Neuronal stem cell (in vitro differentiated cells): ENCODE results near the gene ALPK3.

Experiments
- DNase-seq: peaks from one replicate; pipeline ENCODE4 v3.0.0-alpha.2; 2013; ENCODE audit warnings: low spot score
- H2AFZ ChIP-seq: one replicate; pipeline ENCODE4 v1.6.1; 2013; ENCODE audit warnings: mild to moderate bottlenecking, low read length, inconsistent platforms
- H2AK5ac ChIP-seq: 2 replicates; pipeline ENCODE4 v1.6.1; 2013; ENCODE audit warnings: low read depth, mild to moderate bottlenecking, inconsistent platforms, low read length, moderate library complexity, mixed read lengths
- H2BK120ac ChIP-seq: 2 replicates; pipeline ENCODE4 v1.6.1; 2013; ENCODE audit warnings: low read depth, mild to moderate bottlenecking, inconsistent platforms, low read length, moderate library complexity, mixed read lengths
- H2BK12ac ChIP-seq: one replicate; pipeline ENCODE4 v1.6.1; 2013; ENCODE audit warnings: low read length, inconsistent platforms
- H2BK15ac ChIP-seq: 2 replicates; pipeline ENCODE4 v1.6.1; 2013; ENCODE audit warnings: mild to moderate bottlenecking, low read length, inconsistent platforms, mixed read lengths
- H2BK5ac ChIP-seq: one replicate; pipeline ENCODE4 v1.6.1; 2013; ENCODE audit warnings: inconsistent platforms, mild to moderate bottlenecking, low read length, moderate library complexity
- H3K14ac ChIP-seq: one replicate; pipeline ENCODE4 v1.6.1; 2013; ENCODE audit warnings: low read length, inconsistent platforms
- H3K18ac ChIP-seq: 2 replicates; pipeline ENCODE4 v1.6.1; 2013; ENCODE audit warnings: low read length, inconsistent platforms
- H3K23ac ChIP-seq: 2 replicates; pipeline ENCODE4 v1.6.1; 2013; ENCODE audit warnings: low read depth, mild to moderate bottlenecking, mixed read lengths, low read length, inconsistent platforms; ENCODE audit not compliant: poor library complexity
- H3K27ac ChIP-seq: replicated peaks from 3 replicates; pipeline ENCODE4 v1.5.1; 2013; ENCODE audit warnings: low read length, inconsistent platforms
- H3K27me3 ChIP-seq, 3 experiments: 2 replicates each; pipeline ENCODE4 v1.6.1; 2013; ENCODE audit warnings: low read length in 3 of 3, mild to moderate bottlenecking in 2 of 3, inconsistent platforms in 1 of 3, low read depth in 1 of 3, mixed read lengths in 1 of 3, moderate library complexity in 1 of 3; ENCODE audit not compliant: control insufficient read depth in 3 of 3, insufficient read depth in 3 of 3
- H3K36me3 ChIP-seq, 2 donors: replicated peaks in 1 of 2; 2 replicates each; pipeline ENCODE4 v1.6.1; 2013; ENCODE audit warnings: low read length in 2 of 2; ENCODE audit not compliant: control insufficient read depth in 2 of 2, insufficient read depth in 2 of 2
- H3K4ac ChIP-seq: 2 replicates; pipeline ENCODE4 v1.6.1; 2013; ENCODE audit warnings: inconsistent platforms, mild to moderate bottlenecking, low read length, moderate library complexity
- H3K4me1 ChIP-seq, 2 donors: 1 replicate in 1 of 2; 2 replicates in 1 of 2; pipeline ENCODE4 v1.6.1; 2013; ENCODE audit warnings: low read length in 2 of 2, low read depth in 1 of 2; ENCODE audit not compliant: control insufficient read depth in 2 of 2, insufficient read depth in 1 of 2
- H3K4me2 ChIP-seq: one replicate; pipeline ENCODE4 v1.6.1; 2013; ENCODE audit warnings: mild to moderate bottlenecking, low read length, inconsistent platforms; ENCODE audit not compliant: insufficient read depth, poor library complexity, severe bottlenecking
- H3K4me3 ChIP-seq, 2 donors: 2 replicates each; pipeline ENCODE4 v1.5.1; 2013; ENCODE audit warnings: low read length in 2 of 2, mild to moderate bottlenecking in 2 of 2, inconsistent platforms in 1 of 2, moderate library complexity in 1 of 2
- H3K79me1 ChIP-seq: one replicate; pipeline ENCODE4 v1.6.1; 2013; ENCODE audit warnings: low read depth, mild to moderate bottlenecking, inconsistent platforms, low read length, moderate library complexity
- H3K9ac ChIP-seq: one replicate; pipeline ENCODE4 v1.6.1; 2013; ENCODE audit warnings: mild to moderate bottlenecking, low read depth, low read length, inconsistent platforms; ENCODE audit not compliant: poor library complexity
- H3K9me3 ChIP-seq, 2 donors: replicated peaks in 1 of 2; 2 replicates each; pipeline versions ENCODE3 to v1.6.1; 2013; ENCODE audit warnings: low read length in 2 of 2, mild to moderate bottlenecking in 2 of 2, inconsistent platforms in 1 of 2, low read depth in 1 of 2, mixed read lengths in 1 of 2, moderate library complexity in 1 of 2; ENCODE audit not compliant: control insufficient read depth in 2 of 2, insufficient read depth in 1 of 2
- H4K8ac ChIP-seq: one replicate; pipeline ENCODE4 v1.6.1; 2013; ENCODE audit warnings: low read depth, mild to moderate bottlenecking, inconsistent platforms, low read length, moderate library complexity
- H4K91ac ChIP-seq: one replicate; pipeline ENCODE4 v1.6.1; 2013; ENCODE audit warnings: low read length, low read depth, mild to moderate bottlenecking, inconsistent platforms; ENCODE audit not compliant: poor library complexity
- WGBS, 2 donors: extraction: QIAGEN DNeasy Blood & Tissue Kit; methylation state at CpG; one replicate each; pipeline ENCODE4 v1.1.7; 2013; ENCODE audit warnings: missing lambda C conversion rate in 2 of 2, mixed read lengths in 1 of 2; ENCODE audit not compliant: insufficient read length in 2 of 2, insufficient replicate concordance in 1 of 2; ENCODE audit errors: extremely low coverage in 2 of 2; 5-methylcytosine and 5-hydroxymethylcytosine counted together

The ALPK3 gene

GRCh38 chr15:84834229-84834955 is 17.2 kb downstream of the ALPK3 start:
- Histone ChIP-seq H3K4me1 (no peaks in the 10 kb centered on the region), H3K79me1 (no peaks in the 10 kb centered on the region), H3K4ac (no peak overlapping the region), H2AK5ac (no peak overlapping the region), H2BK5ac (no peak overlapping the region), H3K23ac (no peak overlapping the region), H3K18ac (no peak overlapping the region), H3K27me3 (peaks cover 0 to 19% (median 0%) of the 10 kb centered on the region in 3 experiments), H3K4me3 (no peak overlapping the region), H2AFZ (no peak overlapping the region), H2BK120ac (no peak overlapping the region), H4K8ac (no peak overlapping the region), H2BK12ac (no peak overlapping the region), H3K4me2 (no peak overlapping the region), H3K14ac (no peak overlapping the region), H2BK15ac (no peak overlapping the region), H3K9me3 (no peaks in the 10 kb centered on the region), H3K9ac (no peak overlapping the region), H3K27ac (no peak overlapping the region), H4K91ac (no peak overlapping the region), H3K36me3 (peaks cover 0 to 4% of the 10 kb centered on the region in 2 donors)
- no peak for DNase-seq
- WGBS, 2 donors: no CpG with 5 or more reads among the region's 4 CpGs

GRCh38 chr15:84834969-84835368 is 17.8 kb downstream of the ALPK3 start:
- Histone ChIP-seq H3K9ac (peak overlapping the region; percentile 9), H3K4me2 (no peak overlapping the region), H3K27me3 (peaks cover 0 to 19% (median 0%) of the 10 kb centered on the region in 3 experiments), H2AFZ (no peak overlapping the region), H3K18ac (peak overlapping the region; percentile 27), H3K9me3 (no peaks in the 10 kb centered on the region), H3K27ac (no peak overlapping the region), H3K36me3 (peaks cover 0 to 4% of the 10 kb centered on the region in 2 donors), H2AK5ac (no peak overlapping the region), H3K23ac (peak overlapping the region; percentile 3), H2BK15ac (no peak overlapping the region), H2BK5ac (no peak overlapping the region), H2BK120ac (no peak overlapping the region), H4K91ac (no peak overlapping the region), H3K4ac (no peak overlapping the region), H4K8ac (no peak overlapping the region), H3K79me1 (no peaks in the 10 kb centered on the region), H3K4me3 (no peak overlapping the region), H3K4me1 (no peaks in the 10 kb centered on the region), H2BK12ac (no peak overlapping the region), H3K14ac (no peak overlapping the region)
- no peak for DNase-seq
- no CpG with 5 or more reads among the region's 5 CpGs for WGBS, 2 donors

DNA sequence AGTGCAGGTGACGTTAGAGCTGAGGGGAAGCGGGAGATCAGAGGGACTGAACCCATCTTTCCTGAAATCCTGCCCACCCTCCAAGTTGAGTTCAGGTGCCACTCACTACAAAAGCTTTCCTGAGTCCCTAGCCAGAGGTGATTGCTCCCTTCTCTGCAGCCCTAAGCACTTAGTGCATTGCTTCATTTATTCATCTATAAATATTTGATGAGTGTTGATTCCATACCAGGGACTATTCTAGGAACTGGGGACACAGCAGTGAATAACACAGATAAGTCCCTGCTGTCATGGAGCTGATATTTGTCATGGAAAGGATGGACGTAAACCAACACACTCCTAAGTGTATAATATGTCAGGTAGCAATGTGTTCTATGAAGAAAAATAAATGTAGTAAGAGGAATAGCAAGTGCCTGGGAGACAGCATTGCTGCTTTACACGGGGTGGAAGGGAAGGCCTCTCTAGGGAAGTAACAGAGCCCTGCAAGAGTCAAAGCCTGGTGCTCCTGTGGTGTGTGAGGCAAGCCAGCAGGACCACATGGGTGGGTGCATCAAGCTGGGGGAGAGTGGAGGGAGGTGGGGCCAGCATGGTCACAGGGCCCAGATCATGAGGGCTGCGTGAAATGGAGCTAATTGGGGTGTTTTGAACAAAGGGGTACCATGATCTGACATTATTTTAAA is 18.6 kb downstream of the ALPK3 start:
- no peak overlapping the region for H4K91ac ChIP-seq
- no peak overlapping the region for H4K8ac ChIP-seq
- H3K27ac ChIP-seq: no peak overlapping the region
- no peak overlapping the region for H2BK12ac ChIP-seq
- H3K4me3 ChIP-seq: no peak overlapping the region
- H2BK120ac ChIP-seq: no peak overlapping the region
- H3K9me3 ChIP-seq: no peaks in the 10 kb centered on the region
- no peak overlapping the region for H3K23ac ChIP-seq
- peaks cover 0 to 4% of the 10 kb centered on the region in 2 donors for H3K36me3 ChIP-seq
- H2AK5ac ChIP-seq: no peak overlapping the region
- H3K14ac ChIP-seq: no peak overlapping the region
- H3K4ac ChIP-seq: no peak overlapping the region
- no peak overlapping the region for H3K4me2 ChIP-seq
- H3K18ac ChIP-seq: no peak overlapping the region
- peaks cover 0 to 19% (median 0%) of the 10 kb centered on the region in 3 experiments for H3K27me3 ChIP-seq
- H3K9ac ChIP-seq: no peak overlapping the region
- H3K79me1 ChIP-seq: no peaks in the 10 kb centered on the region
- H2BK15ac ChIP-seq: no peak overlapping the region
- H2BK5ac ChIP-seq: no peak overlapping the region
- H2AFZ ChIP-seq: no peak overlapping the region
- no peaks in the 10 kb centered on the region for H3K4me1 ChIP-seq
- no peak for DNase-seq
- WGBS, 2 donors: no CpG with 5 or more reads among the region's 5 CpGs

- peaks cover 0 to 19% (median 0%) of the 10 kb centered on the region in 3 experiments for H3K27me3 ChIP-seq
Measured at GRCh38 chr15:84836844-84837243, 19.7 kb downstream of the ALPK3 start.

More at GRCh38 chr15:84836844-84837243, 19.7 kb downstream of the ALPK3 start:
- H2AFZ ChIP-seq: no peak overlapping the region
- no peak overlapping the region for H2BK15ac ChIP-seq
- H3K14ac ChIP-seq: no peak overlapping the region
- no peak overlapping the region for H3K18ac ChIP-seq
- H2AK5ac ChIP-seq: no peak overlapping the region
- no peaks in the 10 kb centered on the region for H3K4me1 ChIP-seq
- H2BK12ac ChIP-seq: no peak overlapping the region
- H4K8ac ChIP-seq: no peak overlapping the region
- H3K9me3 ChIP-seq: no peaks in the 10 kb centered on the region
- H3K4me2 ChIP-seq: no peak overlapping the region
- no peak overlapping the region for H3K27ac ChIP-seq
- H3K4me3 ChIP-seq: no peak overlapping the region
- no peaks in the 10 kb centered on the region for H3K79me1 ChIP-seq
- H3K36me3 ChIP-seq: peaks cover 0 to 4% of the 10 kb centered on the region in 2 donors
- H2BK120ac ChIP-seq: no peak overlapping the region
- no peak overlapping the region for H3K23ac ChIP-seq
- H2BK5ac ChIP-seq: no peak overlapping the region
- DNase-seq: no peak
- H3K4ac ChIP-seq: no peak overlapping the region
- no peak overlapping the region for H3K9ac ChIP-seq
- no CpG with 5 or more reads among the region's 1 CpG for WGBS, 2 donors
- H4K91ac ChIP-seq: no peak overlapping the region
